Lower leg skin (tissue), 3 donors: ENCODE measurements around the gene APBB2.

Source experiments
- POLR2A ChIP-seq, 2 donors: fragments of 450-650 bp; IDR thresholded peaks; one replicate each; pipeline ENCODE4 v1.6.1; 2016 to 2017; ENCODE audit warnings: antibody characterized with exemption in 2 of 2, mild to moderate bottlenecking in 1 of 2, moderate library complexity in 1 of 2
- TF ChIP-seq, protein P1 (sequence below), 3 donors: fragments of 450-650 bp; IDR thresholded peaks; one replicate each; pipeline ENCODE4 v1.5.1; 2016; ENCODE audit warnings: antibody characterized with exemption in 3 of 3, mild to moderate bottlenecking in 3 of 3, moderate library complexity in 2 of 3

DNA sequence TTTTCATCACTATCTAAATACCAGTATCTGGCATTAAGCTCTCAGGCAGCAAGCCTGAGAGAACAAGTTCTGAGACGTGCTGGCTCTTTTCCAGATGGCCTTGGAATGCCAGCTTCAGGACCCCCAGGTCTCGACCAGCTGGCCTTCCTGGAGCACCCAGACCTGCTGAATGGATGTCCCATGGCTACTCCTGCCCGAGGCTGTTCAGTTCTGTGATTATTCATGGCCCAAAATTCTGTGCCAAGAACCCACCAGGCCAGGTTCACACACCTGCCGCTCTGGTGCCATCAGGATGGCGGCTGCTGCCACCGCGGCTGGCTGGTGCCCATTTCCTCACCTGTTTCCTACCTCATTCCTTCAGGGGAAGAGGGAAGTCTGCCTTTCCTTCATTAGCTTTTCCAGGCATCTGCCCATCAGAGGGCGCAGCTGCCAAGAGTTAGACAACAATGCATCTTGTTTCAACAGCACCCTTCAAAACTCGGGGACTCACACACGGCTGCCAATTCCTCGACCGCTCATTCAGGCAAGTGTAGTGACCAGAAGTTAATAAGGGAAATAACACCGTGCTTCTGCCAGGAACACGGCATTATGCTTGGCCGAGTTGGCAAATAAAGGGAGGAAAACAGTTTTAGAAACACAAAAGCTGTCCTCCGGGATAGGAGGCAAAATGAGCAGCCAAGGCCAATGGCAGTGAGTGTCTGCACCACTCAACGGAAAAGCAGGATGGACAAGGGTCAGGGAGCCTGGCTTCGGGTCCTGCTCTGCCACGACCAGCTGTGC lies 290.8 kb downstream of the APBB2 start:
- TF ChIP-seq POLR2A (IDR thresholded peaks at IDR 0.05) = no peak
- TF ChIP-seq, protein P1, sequence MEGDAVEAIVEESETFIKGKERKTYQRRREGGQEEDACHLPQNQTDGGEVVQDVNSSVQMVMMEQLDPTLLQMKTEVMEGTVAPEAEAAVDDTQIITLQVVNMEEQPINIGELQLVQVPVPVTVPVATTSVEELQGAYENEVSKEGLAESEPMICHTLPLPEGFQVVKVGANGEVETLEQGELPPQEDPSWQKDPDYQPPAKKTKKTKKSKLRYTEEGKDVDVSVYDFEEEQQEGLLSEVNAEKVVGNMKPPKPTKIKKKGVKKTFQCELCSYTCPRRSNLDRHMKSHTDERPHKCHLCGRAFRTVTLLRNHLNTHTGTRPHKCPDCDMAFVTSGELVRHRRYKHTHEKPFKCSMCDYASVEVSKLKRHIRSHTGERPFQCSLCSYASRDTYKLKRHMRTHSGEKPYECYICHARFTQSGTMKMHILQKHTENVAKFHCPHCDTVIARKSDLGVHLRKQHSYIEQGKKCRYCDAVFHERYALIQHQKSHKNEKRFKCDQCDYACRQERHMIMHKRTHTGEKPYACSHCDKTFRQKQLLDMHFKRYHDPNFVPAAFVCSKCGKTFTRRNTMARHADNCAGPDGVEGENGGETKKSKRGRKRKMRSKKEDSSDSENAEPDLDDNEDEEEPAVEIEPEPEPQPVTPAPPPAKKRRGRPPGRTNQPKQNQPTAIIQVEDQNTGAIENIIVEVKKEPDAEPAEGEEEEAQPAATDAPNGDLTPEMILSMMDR (IDR thresholded peaks at IDR 0.05) = no peak
